ENCODE data around the gene ANAPC2.
A peak's percentile ranks its signal among the peaks of the same experiment; 100 is the strongest.

ANAPC2 gene

GRCh38 chr9:137189297-137190295 is 1.2 kb upstream of the ANAPC2 start:
- TF ChIP-seq POLR2A (IDR thresholded peaks at IDR 0.05; ENCODE audit: extremely low read depth, insufficient read length) (no peak), MYC (IDR thresholded peaks at IDR 0.05; ENCODE audit: low read depth, low read length) (no peak), MAX (IDR thresholded peaks at IDR 0.05; ENCODE audit: low read depth, low read length) (no peak), CTCF (IDR thresholded peaks at IDR 0.05; ENCODE audit: low read depth, low read length) (no peak)
- peak overlapping the region; percentile 90 for H3K4me3 ChIP-seq (ENCODE audit: low read depth, low read length)
- DNase-seq (ENCODE audit: low read depth): no peak

GRCh38 chr9:137188086-137188489 is 272 bp downstream of the ANAPC2 start:
- TF ChIP-seq POLR2A (IDR thresholded peaks at IDR 0.05; ENCODE audit: extremely low read depth, insufficient read length): no peak
- TF ChIP-seq MYC (IDR thresholded peaks at IDR 0.05; ENCODE audit: low read depth, low read length): no peak
- H3K4me3 ChIP-seq (ENCODE audit: low read depth, low read length): peak overlapping the region; percentile 90
- no peak for DNase-seq (ENCODE audit: low read depth)

GRCh38 chr9:137187386-137187785 is 974 bp downstream of the ANAPC2 start:
- TF ChIP-seq MAX (IDR thresholded peaks at IDR 0.05; ENCODE audit: low read depth, low read length) (no peak), POLR2A (IDR thresholded peaks at IDR 0.05; ENCODE audit: extremely low read depth, insufficient read length) (no peak), CTCF (IDR thresholded peaks at IDR 0.05; ENCODE audit: low read depth, low read length) (no peak), MYC (IDR thresholded peaks at IDR 0.05; ENCODE audit: low read depth, low read length) (no peak)
- peak overlapping the region; percentile 90 for H3K4me3 ChIP-seq (ENCODE audit: low read depth, low read length)
- DNase-seq (ENCODE audit: low read depth): no peak

GRCh38 chr9:137186385-137186784 is 2.0 kb downstream of the ANAPC2 start:
- TF ChIP-seq MAX (IDR thresholded peaks at IDR 0.05; ENCODE audit: low read depth, low read length): no peak
- no peak for TF ChIP-seq POLR2A (IDR thresholded peaks at IDR 0.05; ENCODE audit: extremely low read depth, insufficient read length)
- no peak for TF ChIP-seq CTCF (IDR thresholded peaks at IDR 0.05; ENCODE audit: low read depth, low read length)
- no peak for TF ChIP-seq MYC (IDR thresholded peaks at IDR 0.05; ENCODE audit: low read depth, low read length)
- H3K4me3 ChIP-seq (ENCODE audit: low read depth, low read length): no peak overlapping the region
- no peak for DNase-seq (ENCODE audit: low read depth)

GRCh38 chr9:137185921-137186320 is 2.4 kb downstream of the ANAPC2 start:
- DNase-seq (ENCODE audit: low read depth): no peak
- no peak overlapping the region for H3K4me3 ChIP-seq (ENCODE audit: low read depth, low read length)
- TF ChIP-seq MAX (IDR thresholded peaks at IDR 0.05; ENCODE audit: low read depth, low read length) (no peak), POLR2A (IDR thresholded peaks at IDR 0.05; ENCODE audit: extremely low read depth, insufficient read length) (no peak), CTCF (IDR thresholded peaks at IDR 0.05; ENCODE audit: low read depth, low read length) (no peak), MYC (IDR thresholded peaks at IDR 0.05; ENCODE audit: low read depth, low read length) (no peak)

GRCh38 chr9:137184881-137185660 is 3.3 kb downstream of the ANAPC2 start:
- DNase-seq (ENCODE audit: low read depth): no peak
- no peak overlapping the region for H3K4me3 ChIP-seq (ENCODE audit: low read depth, low read length)
- TF ChIP-seq MAX (IDR thresholded peaks at IDR 0.05; ENCODE audit: low read depth, low read length) (no peak), POLR2A (IDR thresholded peaks at IDR 0.05; ENCODE audit: extremely low read depth, insufficient read length) (no peak), MYC (IDR thresholded peaks at IDR 0.05; ENCODE audit: low read depth, low read length) (no peak), CTCF (IDR thresholded peaks at IDR 0.05; ENCODE audit: low read depth, low read length) (no peak)
